ENCODE data around the gene ARFGAP3.
"Not testable (repeated sequence)": the region's sequence is repeated elsewhere in the genome, so short reads cannot be mapped to it uniquely, and the experiment has no call there.

ARFGAP3 gene

DNA sequence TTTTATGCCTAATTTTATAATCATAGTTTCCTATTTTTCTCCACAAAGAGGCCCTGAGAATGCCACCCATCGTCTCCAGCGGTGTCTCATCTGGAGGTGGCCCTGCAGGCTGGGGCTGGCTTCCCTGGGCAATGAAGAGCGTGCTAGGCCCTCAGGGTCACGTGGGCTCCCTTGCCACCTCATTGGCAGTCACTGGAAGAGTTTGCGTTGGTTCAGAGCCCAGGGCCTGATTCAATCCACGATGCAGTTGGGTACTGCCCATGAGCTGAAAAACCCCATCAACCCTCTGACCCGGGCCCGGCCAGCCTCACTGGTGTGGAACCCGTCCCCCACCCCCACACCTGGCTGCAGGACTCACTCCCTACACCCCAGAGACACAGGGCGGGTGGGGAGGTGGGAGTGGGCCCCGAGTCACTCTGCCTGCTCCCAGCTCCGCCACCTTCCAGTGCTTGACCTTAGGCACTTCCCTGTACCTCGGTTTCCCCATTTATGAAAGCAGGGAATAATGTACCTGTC is 93.0 kb downstream of the ARFGAP3 start:
- no peak for DNase-seq

DNA sequence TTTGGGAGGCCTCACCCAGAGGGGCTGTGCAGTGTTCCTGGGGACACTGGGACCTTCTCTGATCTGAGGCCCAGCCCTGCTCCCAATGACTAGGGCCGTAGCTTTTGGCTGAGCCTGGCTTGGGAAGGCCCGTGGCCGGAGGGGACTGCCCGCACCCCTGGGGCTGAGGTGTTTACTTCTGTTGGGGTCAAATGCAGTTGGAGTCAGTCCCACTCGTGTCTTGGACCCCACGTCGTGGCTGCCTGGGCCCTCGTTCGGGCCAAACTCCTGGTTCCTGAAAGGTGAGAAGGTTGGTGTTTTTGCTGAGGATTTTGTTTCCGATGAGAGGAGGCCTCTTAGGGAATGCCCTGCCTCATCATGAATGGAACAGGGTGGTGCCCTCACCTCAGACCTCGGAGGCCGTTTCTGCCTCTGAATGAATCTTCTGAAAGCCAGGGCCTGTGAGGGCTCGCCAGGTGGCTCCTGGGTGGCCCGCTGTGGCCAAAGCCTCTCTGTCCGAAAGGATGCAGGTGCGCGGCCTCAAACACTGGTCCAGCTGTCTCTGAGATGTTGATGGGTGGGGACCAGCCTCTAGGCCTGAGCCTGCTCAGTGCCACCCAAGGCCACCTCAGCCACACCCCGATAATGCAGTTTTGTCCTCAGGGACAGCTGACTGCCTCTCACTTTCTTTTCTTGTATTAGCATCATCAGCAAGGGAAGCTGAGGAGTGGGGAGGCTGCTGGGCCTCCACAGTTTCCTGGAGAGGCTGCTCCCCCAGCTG is 96.1 kb downstream of the ARFGAP3 start:
- no peak for DNase-seq

DNA sequence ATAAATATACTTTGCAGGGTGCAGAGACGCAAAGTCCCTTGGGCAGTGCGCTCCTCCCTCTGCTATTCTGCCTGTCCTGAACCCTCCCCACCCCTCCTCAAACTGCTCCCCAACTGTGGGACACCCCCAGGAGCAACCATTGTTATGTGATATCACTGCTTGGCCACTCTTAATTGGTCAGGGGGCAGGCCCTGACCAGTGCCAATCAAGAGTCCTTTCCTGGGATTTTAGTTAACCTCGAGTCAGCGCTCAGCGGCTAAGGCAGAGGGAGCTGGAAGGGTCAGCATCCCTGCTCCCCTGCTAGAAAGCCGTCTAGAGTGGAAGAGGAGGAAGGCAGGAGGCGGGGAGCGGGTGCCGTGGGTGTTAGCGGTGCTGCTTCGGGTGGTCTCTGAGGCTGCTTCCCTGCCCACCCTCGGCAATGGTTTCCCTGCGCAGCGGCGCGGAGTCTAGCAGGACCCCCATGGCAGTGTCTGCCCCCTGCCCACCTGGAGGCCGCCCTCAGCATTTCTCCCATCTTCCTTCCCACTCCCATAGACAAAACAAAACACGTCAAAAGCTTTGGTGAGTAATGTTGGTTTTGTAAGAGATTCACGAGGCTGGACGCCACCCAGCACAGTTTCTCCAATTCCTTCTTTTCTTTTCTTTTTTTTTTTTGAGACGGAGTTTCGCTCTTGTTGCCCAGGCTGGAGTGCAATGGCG is 98.0 kb downstream of the ARFGAP3 start:
- no peak for DNase-seq

DNA sequence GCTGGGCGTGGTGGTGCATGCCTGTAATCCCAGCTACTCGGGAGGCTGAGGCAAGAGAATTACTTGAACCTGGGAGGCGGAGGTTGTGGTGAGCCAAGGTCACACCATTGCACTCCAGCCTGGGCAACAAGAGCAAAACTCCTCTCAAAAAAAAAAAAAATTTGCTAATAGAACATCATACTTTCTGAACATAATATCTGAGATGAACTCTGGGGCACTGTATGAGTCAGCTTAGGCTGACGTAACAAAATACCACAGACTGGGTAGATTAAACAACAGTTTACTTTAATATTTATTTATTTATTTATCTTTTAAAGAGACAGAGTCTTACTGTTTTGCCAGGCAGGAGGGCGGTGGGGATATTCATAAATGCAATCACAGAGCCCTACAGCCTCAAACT is 101.5 kb downstream of the ARFGAP3 start:
- DNase-seq, result not testable (repeated sequence)

- not testable (repeated sequence) for DNase-seq
Observed at GRCh38 chr22:42755121-42755520, 102.0 kb downstream of the ARFGAP3 start.

GRCh38 chr22:42754658-42755057 is 102.4 kb downstream of the ARFGAP3 start:
- DNase-seq, result no peak

GRCh38 chr22:42752912-42753311 is 104.2 kb downstream of the ARFGAP3 start:
- DNase-seq, result no peak

GRCh38 chr22:42752230-42752746 is 104.8 kb downstream of the ARFGAP3 start:
- DNase-seq, result no peak

- DNase-seq, result not testable (repeated sequence)
Observed at GRCh38 chr22:42750421-42750820, 106.7 kb downstream of the ARFGAP3 start.

DNA sequence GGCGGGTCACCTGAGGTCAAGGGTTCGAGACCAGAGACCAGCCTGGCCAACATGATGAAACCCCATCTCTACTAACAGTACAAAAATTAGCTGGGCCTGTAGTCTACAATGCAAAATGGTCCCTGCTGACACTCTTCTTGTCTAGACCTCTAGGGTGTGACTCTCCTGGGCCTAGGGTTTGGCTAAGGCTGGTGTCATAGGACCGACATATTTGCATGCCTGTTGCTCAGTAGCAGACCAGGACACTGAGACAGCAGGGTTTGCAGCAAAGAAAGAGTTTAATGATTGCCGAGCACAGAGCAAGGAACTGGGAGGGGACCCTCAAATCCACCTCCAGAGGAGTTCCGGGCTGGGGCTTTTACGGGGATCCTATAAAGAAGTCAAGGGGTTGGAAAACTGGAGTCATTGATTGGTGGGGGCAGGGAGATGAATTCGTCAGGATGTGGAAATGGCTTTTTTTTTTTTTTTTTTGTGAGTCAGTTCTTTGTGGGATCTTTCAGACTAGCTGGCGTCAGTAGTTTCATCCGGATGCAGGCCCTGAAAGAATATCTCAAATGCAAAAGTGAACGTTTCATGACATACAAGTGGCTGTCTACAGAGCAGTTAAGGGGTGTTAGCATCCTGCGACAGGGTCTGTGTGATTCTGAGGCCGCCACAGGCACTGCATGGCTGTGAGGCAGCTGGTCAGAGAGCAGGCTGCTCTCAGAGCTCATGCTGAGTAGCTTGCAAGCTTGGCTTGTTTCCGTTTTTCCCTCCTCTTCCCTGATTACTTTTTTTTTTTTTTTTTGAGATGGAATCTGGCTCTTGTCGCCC is 109.2 kb downstream of the ARFGAP3 start:
- no peak for DNase-seq
